Neuronal stem cell (in vitro differentiated cells): ENCODE data around the gene LGR4.
"Not testable (repeated sequence)": the region's sequence is repeated elsewhere in the genome, so short reads cannot be mapped to it uniquely, and the experiment has no call there.

Source experiments
- DNase-seq: peaks from one replicate; pipeline ENCODE4 v3.0.0-alpha.2; 2013; ENCODE audit warnings: low spot score
- H2AFZ ChIP-seq: one replicate; pipeline ENCODE4 v1.6.1; 2013; ENCODE audit warnings: mild to moderate bottlenecking, low read length, inconsistent platforms
- H2AK5ac ChIP-seq: 2 replicates; pipeline ENCODE4 v1.6.1; 2013; ENCODE audit warnings: low read depth, mild to moderate bottlenecking, inconsistent platforms, low read length, moderate library complexity, mixed read lengths
- H2BK120ac ChIP-seq: 2 replicates; pipeline ENCODE4 v1.6.1; 2013; ENCODE audit warnings: low read depth, mild to moderate bottlenecking, inconsistent platforms, low read length, moderate library complexity, mixed read lengths
- H2BK12ac ChIP-seq: one replicate; pipeline ENCODE4 v1.6.1; 2013; ENCODE audit warnings: low read length, inconsistent platforms
- H2BK15ac ChIP-seq: 2 replicates; pipeline ENCODE4 v1.6.1; 2013; ENCODE audit warnings: mild to moderate bottlenecking, low read length, inconsistent platforms, mixed read lengths
- H2BK5ac ChIP-seq: one replicate; pipeline ENCODE4 v1.6.1; 2013; ENCODE audit warnings: inconsistent platforms, mild to moderate bottlenecking, low read length, moderate library complexity
- H3K14ac ChIP-seq: one replicate; pipeline ENCODE4 v1.6.1; 2013; ENCODE audit warnings: low read length, inconsistent platforms
- H3K18ac ChIP-seq: 2 replicates; pipeline ENCODE4 v1.6.1; 2013; ENCODE audit warnings: low read length, inconsistent platforms
- H3K23ac ChIP-seq: 2 replicates; pipeline ENCODE4 v1.6.1; 2013; ENCODE audit warnings: low read depth, mild to moderate bottlenecking, mixed read lengths, low read length, inconsistent platforms; ENCODE audit not compliant: poor library complexity
- H3K27ac ChIP-seq: replicated peaks from 3 replicates; pipeline ENCODE4 v1.5.1; 2013; ENCODE audit warnings: low read length, inconsistent platforms
- H3K27me3 ChIP-seq, 3 experiments: 2 replicates each; pipeline ENCODE4 v1.6.1; 2013; ENCODE audit warnings: low read length in 3 of 3, mild to moderate bottlenecking in 2 of 3, inconsistent platforms in 1 of 3, low read depth in 1 of 3, mixed read lengths in 1 of 3, moderate library complexity in 1 of 3; ENCODE audit not compliant: control insufficient read depth in 3 of 3, insufficient read depth in 3 of 3
- H3K36me3 ChIP-seq, 2 donors: replicated peaks in 1 of 2; 2 replicates each; pipeline ENCODE4 v1.6.1; 2013; ENCODE audit warnings: low read length in 2 of 2; ENCODE audit not compliant: control insufficient read depth in 2 of 2, insufficient read depth in 2 of 2
- H3K4ac ChIP-seq: 2 replicates; pipeline ENCODE4 v1.6.1; 2013; ENCODE audit warnings: inconsistent platforms, mild to moderate bottlenecking, low read length, moderate library complexity
- H3K4me1 ChIP-seq, 2 donors: 1 replicate in 1 of 2; 2 replicates in 1 of 2; pipeline ENCODE4 v1.6.1; 2013; ENCODE audit warnings: low read length in 2 of 2, low read depth in 1 of 2; ENCODE audit not compliant: control insufficient read depth in 2 of 2, insufficient read depth in 1 of 2
- H3K4me2 ChIP-seq: one replicate; pipeline ENCODE4 v1.6.1; 2013; ENCODE audit warnings: mild to moderate bottlenecking, low read length, inconsistent platforms; ENCODE audit not compliant: insufficient read depth, poor library complexity, severe bottlenecking
- H3K4me3 ChIP-seq, 2 donors: 2 replicates each; pipeline ENCODE4 v1.5.1; 2013; ENCODE audit warnings: low read length in 2 of 2, mild to moderate bottlenecking in 2 of 2, inconsistent platforms in 1 of 2, moderate library complexity in 1 of 2
- H3K79me1 ChIP-seq: one replicate; pipeline ENCODE4 v1.6.1; 2013; ENCODE audit warnings: low read depth, mild to moderate bottlenecking, inconsistent platforms, low read length, moderate library complexity
- H3K9ac ChIP-seq: one replicate; pipeline ENCODE4 v1.6.1; 2013; ENCODE audit warnings: mild to moderate bottlenecking, low read depth, low read length, inconsistent platforms; ENCODE audit not compliant: poor library complexity
- H3K9me3 ChIP-seq, 2 donors: replicated peaks in 1 of 2; 2 replicates each; pipeline versions ENCODE3 to v1.6.1; 2013; ENCODE audit warnings: low read length in 2 of 2, mild to moderate bottlenecking in 2 of 2, inconsistent platforms in 1 of 2, low read depth in 1 of 2, mixed read lengths in 1 of 2, moderate library complexity in 1 of 2; ENCODE audit not compliant: control insufficient read depth in 2 of 2, insufficient read depth in 1 of 2
- H4K8ac ChIP-seq: one replicate; pipeline ENCODE4 v1.6.1; 2013; ENCODE audit warnings: low read depth, mild to moderate bottlenecking, inconsistent platforms, low read length, moderate library complexity
- H4K91ac ChIP-seq: one replicate; pipeline ENCODE4 v1.6.1; 2013; ENCODE audit warnings: low read length, low read depth, mild to moderate bottlenecking, inconsistent platforms; ENCODE audit not compliant: poor library complexity
- WGBS, 2 donors: extraction: QIAGEN DNeasy Blood & Tissue Kit; methylation state at CpG; one replicate each; pipeline ENCODE4 v1.1.7; 2013; ENCODE audit warnings: missing lambda C conversion rate in 2 of 2, mixed read lengths in 1 of 2; ENCODE audit not compliant: insufficient read length in 2 of 2, insufficient replicate concordance in 1 of 2; ENCODE audit errors: extremely low coverage in 2 of 2; 5-methylcytosine and 5-hydroxymethylcytosine counted together

The LGR4 gene

DNA sequence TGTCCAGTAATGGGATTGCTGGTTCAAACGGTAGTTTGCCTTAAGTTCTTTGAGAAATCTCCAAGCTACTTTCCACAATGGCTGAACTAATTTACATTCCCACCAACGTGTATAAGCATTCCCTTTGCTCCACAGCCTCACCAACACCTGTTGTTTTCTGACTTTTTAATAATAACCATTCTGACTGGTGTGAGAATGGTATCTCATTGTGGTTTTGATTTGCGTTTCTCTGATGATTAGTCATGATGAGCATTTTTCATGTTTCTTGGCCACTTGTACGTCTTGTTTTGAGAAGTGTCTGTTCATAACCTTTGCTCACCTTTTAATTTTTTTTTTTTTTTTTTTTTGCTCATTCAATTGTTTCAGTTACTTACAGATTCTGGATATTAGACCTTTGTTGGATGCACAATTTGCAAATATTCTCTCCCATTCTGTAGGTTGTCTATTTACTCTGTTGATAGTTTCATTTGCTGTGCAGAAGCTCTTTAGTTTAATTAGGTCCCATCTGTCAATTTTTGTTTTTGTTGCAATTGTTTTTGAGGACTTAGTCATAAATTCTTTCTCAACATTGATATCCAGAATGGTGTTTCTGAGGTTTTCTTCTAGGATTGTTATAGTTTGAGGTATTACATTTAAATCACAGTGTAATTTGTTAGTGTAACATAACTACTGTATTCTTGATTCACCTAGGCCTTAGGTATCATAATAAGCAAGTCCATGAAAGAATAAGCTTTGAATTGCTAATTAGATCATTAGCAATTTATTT is 142.5 kb downstream of the LGR4 start:
- Histone ChIP-seq H2BK12ac (no peak overlapping the region), H3K9ac (no peak overlapping the region), H3K4me3 (no peak overlapping the region), H4K91ac (no peak overlapping the region), H4K8ac (no peak overlapping the region), H2BK120ac (no peak overlapping the region), H3K27ac (no peak overlapping the region), H2BK15ac (no peak overlapping the region), H3K4me1 (no peaks in the 10 kb centered on the region), H3K18ac (no peak overlapping the region), H3K14ac (no peak overlapping the region), H2AK5ac (no peak overlapping the region), H2BK5ac (no peak overlapping the region), H3K79me1 (peaks cover 2% of the 10 kb centered on the region), H3K36me3 (peaks cover 0 to 26% of the 10 kb centered on the region in 2 donors), H3K27me3 (no peaks in the 10 kb centered on the region), H3K4me2 (no peak overlapping the region), H3K23ac (no peak overlapping the region), H2AFZ (no peak overlapping the region), H3K4ac (no peak overlapping the region), H3K9me3 (no peaks in the 10 kb centered on the region)
- DNase-seq = no peak
- no CpG with 5 or more reads among the region's 4 CpGs for WGBS, 2 donors

DNA sequence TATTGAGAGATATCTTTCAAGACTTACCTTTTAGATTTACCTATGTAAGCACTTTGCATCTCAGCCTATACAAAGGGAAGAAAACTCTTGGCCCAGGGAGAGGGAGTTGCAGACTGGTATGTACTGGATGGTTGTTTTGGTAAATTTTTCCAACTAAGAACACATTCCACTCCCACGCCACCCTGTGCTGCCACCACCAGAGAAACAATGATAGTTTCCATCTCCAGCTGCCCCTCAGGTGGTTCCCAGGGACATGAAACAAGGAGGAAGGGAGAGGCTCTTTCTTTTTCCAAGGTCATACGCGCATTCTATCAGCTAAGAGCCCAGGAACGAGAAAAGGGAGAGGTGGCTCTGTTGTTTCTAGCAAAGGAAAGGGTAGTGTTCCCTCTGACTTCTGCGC is 144.0 kb downstream of the LGR4 start:
- DNase-seq = no peak
- H3K18ac ChIP-seq = no peak overlapping the region
- H3K14ac ChIP-seq = no peak overlapping the region
- no peak overlapping the region for H2BK5ac ChIP-seq
- H4K91ac ChIP-seq = no peak overlapping the region
- no peak overlapping the region for H2AFZ ChIP-seq
- H3K36me3 ChIP-seq = peaks cover 0 to 25% of the 10 kb centered on the region in 2 donors
- H3K27me3 ChIP-seq = no peaks in the 10 kb centered on the region
- no peak overlapping the region for H3K4ac ChIP-seq
- no CpG with 5 or more reads among the region's 5 CpGs for WGBS, 2 donors
- H2BK12ac ChIP-seq = no peak overlapping the region
- no peak overlapping the region for H2AK5ac ChIP-seq
- H3K4me3 ChIP-seq = no peak overlapping the region
- H2BK15ac ChIP-seq = no peak overlapping the region
- H3K4me1 ChIP-seq = no peaks in the 10 kb centered on the region
- H3K4me2 ChIP-seq = no peak overlapping the region
- H4K8ac ChIP-seq = no peak overlapping the region
- H3K9ac ChIP-seq = no peak overlapping the region
- H3K27ac ChIP-seq = no peak overlapping the region
- H3K79me1 ChIP-seq = peaks cover 2% of the 10 kb centered on the region
- no peak overlapping the region for H2BK120ac ChIP-seq
- H3K23ac ChIP-seq = no peak overlapping the region
- H3K9me3 ChIP-seq = no peaks in the 10 kb centered on the region

DNA sequence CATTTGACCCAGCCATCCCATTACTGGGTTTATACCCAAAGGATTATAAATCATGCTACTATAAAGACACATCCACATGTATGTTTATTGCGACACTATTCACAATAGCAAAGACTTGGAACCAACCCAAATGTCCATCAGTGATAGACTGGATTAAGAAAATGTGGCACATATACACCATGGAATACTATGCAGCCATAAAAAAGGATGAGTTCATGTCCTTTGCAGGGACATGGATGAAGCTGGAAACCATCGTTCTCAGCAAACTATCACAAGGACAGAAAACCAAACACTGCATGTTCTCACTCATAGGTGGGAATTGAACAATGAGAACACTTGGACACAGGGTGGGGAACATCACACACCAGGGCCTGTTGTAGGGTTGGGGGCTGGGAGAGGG is 145.5 kb downstream of the LGR4 start:
- H2BK15ac ChIP-seq, H2BK5ac ChIP-seq, H3K18ac ChIP-seq, H4K91ac ChIP-seq, H3K27me3 ChIP-seq, H3K4me1 ChIP-seq, H4K8ac ChIP-seq, H3K79me1 ChIP-seq, H3K4me3 ChIP-seq, H3K27ac ChIP-seq, H2BK12ac ChIP-seq, H2BK120ac ChIP-seq, DNase-seq, H3K9me3 ChIP-seq, H2AK5ac ChIP-seq, H3K9ac ChIP-seq, H3K14ac ChIP-seq, H3K4me2 ChIP-seq, H3K4ac ChIP-seq, H3K23ac ChIP-seq, H2AFZ ChIP-seq: not testable (repeated sequence)
- peaks cover 0 to 21% of the 10 kb centered on the region in 2 donors for H3K36me3 ChIP-seq
- no CpG with 5 or more reads among the region's 2 CpGs for WGBS, 2 donors

DNA sequence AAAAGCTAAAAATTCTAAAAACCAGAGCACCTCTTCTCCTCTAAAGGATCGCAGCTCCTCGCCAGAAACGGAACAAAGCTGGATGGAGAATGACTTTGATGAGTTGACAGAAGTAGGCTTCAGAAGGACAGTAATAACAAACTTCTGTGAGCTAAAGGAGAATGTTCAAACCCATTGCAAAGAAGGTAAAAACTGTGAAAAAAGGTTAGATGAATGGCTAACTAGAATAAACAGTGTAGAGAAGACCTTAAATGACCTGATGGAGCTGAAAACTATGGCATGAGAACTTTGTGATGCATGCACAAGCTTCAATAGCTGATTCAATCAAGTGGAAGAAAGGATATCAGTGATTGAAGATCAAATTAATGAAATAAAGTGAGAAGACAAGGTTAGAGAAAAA is 150.4 kb downstream of the LGR4 start:
- not testable (repeated sequence) for H3K36me3 ChIP-seq, H2AK5ac ChIP-seq, H3K27ac ChIP-seq, DNase-seq, H2AFZ ChIP-seq, H3K4me1 ChIP-seq, H3K79me1 ChIP-seq, H3K4ac ChIP-seq, H3K4me3 ChIP-seq, H3K14ac ChIP-seq, H4K8ac ChIP-seq, H2BK15ac ChIP-seq, H3K18ac ChIP-seq, H2BK12ac ChIP-seq, H2BK5ac ChIP-seq, H3K27me3 ChIP-seq, H2BK120ac ChIP-seq, H3K9ac ChIP-seq, H3K23ac ChIP-seq, H3K4me2 ChIP-seq, H4K91ac ChIP-seq, H3K9me3 ChIP-seq
- WGBS, 2 donors = no CpG with 5 or more reads among the region's 3 CpGs
